ENCODE data around the gene FPR3.
"Not testable (repeated sequence)": the region's sequence is repeated elsewhere in the genome, so short reads cannot be mapped to it uniquely, and the experiment has no call there.

Gene FPR3, protein sequence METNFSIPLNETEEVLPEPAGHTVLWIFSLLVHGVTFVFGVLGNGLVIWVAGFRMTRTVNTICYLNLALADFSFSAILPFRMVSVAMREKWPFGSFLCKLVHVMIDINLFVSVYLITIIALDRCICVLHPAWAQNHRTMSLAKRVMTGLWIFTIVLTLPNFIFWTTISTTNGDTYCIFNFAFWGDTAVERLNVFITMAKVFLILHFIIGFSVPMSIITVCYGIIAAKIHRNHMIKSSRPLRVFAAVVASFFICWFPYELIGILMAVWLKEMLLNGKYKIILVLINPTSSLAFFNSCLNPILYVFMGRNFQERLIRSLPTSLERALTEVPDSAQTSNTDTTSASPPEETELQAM

GRCh38 chr19:51794885-51795490 lies at the start of gene FPR3:
TSS of gene FPR3 (plus strand) at chr19:51795157. CDS start at chr19:51823749, 28,592 bp downstream.
- DNase-seq, result no peak

DNA sequence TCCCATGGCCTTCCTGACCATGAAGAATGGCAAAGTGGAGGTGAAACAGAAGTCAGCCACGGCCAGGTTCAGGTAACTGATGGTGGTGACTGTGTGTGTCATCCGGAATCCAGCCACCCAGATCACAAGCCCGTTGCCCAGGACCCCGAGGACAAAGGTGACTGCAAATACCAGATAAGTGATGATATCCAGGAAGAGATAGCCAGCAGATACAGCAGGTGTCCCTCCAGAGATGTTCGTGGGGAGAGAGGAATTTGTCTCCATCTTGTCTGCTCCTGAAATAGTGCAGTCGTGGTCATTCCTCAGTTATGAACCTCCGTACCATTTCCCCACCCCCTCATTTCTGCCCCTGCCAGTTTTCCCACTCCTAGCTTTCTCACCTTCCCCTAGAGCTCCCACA lies 48.2 kb upstream of the FPR3 start:
- DNase-seq, result no peak

DNA sequence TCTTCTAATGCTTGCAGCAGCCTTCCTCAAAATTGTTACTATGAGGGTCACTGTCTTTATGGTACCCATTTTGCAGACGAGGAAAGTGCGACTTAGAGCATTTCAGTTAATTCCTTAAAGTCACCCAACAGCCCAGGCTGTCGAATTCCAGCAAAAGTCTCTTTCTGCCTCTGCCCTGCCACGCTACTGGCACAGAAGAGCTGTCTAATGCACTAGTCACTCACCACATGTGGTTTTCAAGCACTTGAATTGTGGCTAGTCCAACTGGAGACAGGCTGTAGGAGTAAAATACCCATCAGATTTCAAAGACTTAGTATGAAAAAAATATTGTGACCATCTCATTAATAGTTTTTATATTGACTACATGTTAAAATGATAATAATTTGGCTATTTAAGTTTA lies 45.0 kb upstream of the FPR3 start:
- DNase-seq, result no peak

DNA sequence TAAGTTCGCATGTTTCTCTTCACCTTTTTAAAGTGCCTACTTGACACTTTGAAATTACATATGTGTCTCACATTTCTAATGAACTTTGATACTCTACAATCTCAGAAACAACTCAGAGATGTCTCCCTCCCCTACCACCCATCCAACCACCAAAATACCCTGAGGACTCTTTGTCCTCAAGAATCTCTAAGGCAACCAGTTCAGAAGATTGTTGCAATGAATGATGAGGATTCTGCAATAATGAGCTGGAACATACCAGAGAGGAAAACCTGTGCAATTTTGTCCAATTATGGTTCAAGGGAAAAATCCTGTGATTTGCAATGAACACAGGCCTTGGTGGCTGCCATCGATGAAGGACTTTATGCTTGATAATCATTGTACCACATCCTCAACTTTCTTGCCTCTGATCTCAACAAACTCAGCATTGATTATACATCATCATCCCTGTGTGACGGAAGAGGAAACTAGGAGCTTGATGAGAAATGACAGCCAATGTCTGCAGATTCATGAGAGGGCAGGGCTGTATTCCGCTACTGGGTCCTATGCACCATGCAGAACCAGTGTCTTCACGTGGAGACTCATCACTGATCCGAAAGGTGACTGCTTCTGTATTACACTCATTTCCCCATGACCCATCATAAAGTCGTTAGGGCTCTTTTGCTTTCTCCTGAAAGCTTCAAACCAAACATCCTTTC lies 44.4 kb upstream of the FPR3 start:
- DNase-seq, result no peak

DNA sequence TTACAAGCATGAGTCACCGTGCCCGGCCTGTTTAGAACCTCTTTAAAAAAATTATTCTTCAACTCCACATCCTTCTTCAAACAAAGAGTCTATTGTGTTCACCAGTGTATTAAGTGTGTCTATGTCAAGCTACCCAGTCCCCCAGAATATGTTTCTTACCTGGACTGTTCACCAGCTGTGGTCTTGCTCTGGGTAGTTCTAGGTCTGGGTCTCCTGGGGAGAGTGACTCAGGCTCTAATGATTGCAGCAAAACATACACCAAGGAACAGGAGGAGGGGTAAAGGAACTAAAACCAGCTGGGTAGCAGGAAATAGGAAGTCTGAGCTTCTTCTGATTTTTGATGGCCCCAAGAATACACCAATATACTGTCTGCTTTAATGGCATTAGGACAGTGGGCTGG lies 43.3 kb upstream of the FPR3 start, which contains the start of gene FPR1:
Gene FPR1, minus strand, starts transcription at position 224 of the 400 bp plus-strand sequence. CDS start 4,884 bp downstream, outside the sequence.
- DNase-seq, result no peak

GRCh38 chr19:51754109-51754508 lies 40.8 kb upstream of the FPR3 start:
- no peak for DNase-seq

DNA sequence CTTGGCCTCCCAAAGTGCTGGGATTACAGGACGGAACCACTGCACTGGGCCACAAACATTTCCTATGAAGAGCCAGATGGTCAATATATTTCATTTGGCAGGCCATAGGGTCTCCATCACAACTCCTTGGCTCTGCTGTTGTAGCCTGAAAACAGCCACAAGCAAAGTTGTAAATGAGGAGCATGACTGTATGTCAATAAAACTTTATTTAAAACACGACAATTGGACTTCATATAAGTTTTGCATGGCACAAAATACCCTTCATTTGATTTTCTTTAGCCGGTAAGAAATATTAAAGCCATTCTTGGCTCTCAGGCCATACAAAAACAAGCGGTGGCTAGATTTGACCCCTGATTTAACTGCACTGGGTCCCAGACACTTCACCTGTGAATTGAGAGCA lies 40.2 kb upstream of the FPR3 start:
- no peak for DNase-seq

GRCh38 chr19:51755571-51755970 lies 39.4 kb upstream of the FPR3 start:
- DNase-seq, result no peak

- DNase-seq, result no peak
Measured at GRCh38 chr19:51760697-51761356, 34.1 kb upstream of the FPR3 start, which contains the start of gene FPR2. TSS of gene FPR2 (plus strand) at chr19:51761180. CDS start at chr19:51768659, 7,479 bp downstream.

DNA sequence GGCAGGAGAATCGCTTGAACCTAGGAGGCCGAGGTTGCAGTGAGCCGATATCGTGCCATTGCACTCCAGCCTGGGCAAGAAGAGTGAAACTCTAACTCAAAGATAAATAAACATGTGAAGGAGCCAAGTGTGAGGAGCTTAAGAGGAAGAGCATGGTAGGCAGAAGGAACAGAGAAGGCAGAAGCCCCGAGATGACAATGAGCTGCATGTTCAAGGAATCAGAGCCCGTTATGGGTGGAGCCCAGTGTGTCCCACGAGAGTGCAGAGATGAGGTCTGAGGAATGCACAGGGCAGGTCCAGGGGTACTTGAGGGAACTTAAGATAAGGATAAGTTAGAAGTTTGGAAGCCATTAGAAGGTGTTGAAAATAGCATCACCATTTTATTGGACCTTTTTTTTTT lies 33.3 kb upstream of the FPR3 start:
- DNase-seq, result no peak

- no peak for DNase-seq
Measured at GRCh38 chr19:51765086-51765485, 29.9 kb upstream of the FPR3 start.

DNA sequence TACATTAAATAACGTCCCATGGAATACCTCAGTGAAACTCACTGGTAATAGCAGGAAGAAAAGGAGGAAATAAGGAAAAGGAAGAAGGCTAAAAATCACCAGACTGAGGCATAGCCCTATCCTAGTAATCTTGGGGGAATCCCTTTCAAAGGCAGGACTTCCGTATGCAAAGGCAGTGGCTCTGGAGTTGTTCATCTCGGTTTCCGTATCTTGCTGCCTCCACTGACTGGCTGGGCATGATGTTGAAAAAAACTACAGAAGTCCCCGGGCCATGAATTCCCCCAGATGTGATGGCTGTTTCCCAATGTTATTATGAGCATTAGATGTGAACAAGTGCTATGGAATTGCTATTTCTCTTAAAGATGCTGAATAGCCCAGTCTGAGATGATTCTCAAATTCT lies 28.5 kb upstream of the FPR3 start:
- DNase-seq, result no peak

GRCh38 chr19:51771376-51772130 lies 23.4 kb upstream of the FPR3 start:
- no peak for DNase-seq

DNA sequence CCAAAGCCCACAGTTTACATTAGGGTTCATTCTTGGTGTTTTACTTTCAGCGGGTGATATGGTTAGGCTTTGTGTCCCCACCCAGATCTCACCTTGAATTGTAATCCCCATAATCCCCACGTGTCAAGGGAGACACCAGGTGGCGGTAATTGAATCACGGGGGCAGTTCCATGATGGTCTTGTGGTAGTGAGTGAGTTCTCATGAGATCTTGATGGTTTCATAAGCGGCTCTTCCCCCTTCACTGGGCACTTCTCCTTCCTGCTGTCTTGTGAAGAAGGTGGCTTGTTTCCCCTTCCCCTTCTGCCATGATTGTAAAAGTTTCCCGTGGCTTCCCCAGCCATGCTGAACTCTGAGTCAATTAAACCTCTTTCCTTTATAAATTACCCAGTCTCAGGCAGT lies 22.0 kb upstream of the FPR3 start:
- DNase-seq, result no peak

GRCh38 chr19:51776561-51776960 lies 18.4 kb upstream of the FPR3 start:
- not testable (repeated sequence) for DNase-seq

DNA sequence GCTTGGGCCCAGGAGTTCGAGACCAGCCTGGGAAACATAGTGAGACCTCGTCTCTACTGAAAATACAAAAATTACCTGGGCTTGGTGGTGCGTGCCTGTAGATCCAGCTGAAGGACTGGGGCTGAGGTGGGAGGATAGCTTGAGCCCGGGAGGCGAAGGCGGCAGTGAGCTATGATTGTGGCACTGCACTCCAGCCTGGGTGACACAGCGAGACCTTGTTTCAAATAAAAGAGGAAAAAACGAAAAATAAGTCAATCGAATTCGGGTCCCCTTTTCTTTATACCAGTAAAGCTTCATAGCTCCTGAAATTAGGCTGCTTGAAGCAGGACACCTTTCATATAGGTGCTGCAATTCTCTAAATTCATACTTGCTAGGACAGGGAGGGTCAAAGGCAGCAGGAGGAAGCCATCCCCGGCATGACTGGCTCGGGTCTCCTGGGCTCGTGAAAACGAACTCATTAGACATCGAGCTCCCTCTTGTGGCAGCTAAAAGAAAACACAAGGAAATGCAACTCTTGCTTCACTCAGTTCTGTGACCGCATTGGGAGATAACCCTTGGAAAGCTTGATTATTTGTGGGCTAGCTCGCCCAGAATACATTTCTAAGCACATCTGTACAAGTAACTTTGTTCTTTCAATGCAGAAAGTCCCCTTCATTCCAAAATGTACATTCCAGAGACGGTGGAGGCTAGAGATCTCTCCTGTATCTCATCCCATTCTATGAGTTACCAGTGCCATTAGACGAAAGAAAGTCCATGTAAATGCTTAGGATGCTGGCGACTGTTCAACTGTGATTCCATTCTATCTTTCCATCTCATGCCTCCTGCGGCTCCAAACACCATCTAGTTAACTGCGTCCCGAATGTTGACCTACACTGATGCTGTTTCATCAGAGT lies 17.1 kb upstream of the FPR3 start:
- peak; percentile 70 for DNase-seq

- DNase-seq, result no peak
Measured at GRCh38 chr19:51779181-51779580, 15.8 kb upstream of the FPR3 start.

GRCh38 chr19:51779703-51780102 lies 15.3 kb upstream of the FPR3 start:
- DNase-seq, result no peak

- DNase-seq, result no peak
Measured at GRCh38 chr19:51780270-51780669, 14.7 kb upstream of the FPR3 start.

- DNase-seq, result no peak
Measured at GRCh38 chr19:51781999-51782398, 13.0 kb upstream of the FPR3 start.

DNA sequence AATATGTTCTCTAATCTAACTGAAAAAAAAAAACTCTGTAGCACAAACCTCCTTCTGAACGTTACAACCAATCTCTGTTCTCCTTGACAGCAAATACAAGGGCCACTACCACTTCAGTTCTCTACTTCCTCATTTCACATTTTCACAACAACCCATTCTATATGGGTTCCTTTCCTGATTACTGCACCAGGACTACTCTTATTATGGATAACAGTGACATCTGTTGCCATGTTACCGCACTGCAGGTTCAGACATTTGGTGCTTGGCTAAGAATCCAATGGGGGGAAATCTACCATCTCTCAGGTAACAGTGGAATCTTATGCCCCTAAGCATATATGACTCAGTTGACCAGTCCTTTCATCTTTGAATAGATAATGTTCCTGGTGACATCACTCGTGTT lies 11.6 kb upstream of the FPR3 start:
- no peak for DNase-seq
